ENCODE results near the gene TBXA2R.
A peak's percentile ranks its signal among the peaks of the same experiment; 100 is the strongest.

Gene TBXA2R

GRCh38 chr19:3618811-3619630 lies 12.3 kb upstream of the TBXA2R start:
- DNase-seq: no peak

DNA sequence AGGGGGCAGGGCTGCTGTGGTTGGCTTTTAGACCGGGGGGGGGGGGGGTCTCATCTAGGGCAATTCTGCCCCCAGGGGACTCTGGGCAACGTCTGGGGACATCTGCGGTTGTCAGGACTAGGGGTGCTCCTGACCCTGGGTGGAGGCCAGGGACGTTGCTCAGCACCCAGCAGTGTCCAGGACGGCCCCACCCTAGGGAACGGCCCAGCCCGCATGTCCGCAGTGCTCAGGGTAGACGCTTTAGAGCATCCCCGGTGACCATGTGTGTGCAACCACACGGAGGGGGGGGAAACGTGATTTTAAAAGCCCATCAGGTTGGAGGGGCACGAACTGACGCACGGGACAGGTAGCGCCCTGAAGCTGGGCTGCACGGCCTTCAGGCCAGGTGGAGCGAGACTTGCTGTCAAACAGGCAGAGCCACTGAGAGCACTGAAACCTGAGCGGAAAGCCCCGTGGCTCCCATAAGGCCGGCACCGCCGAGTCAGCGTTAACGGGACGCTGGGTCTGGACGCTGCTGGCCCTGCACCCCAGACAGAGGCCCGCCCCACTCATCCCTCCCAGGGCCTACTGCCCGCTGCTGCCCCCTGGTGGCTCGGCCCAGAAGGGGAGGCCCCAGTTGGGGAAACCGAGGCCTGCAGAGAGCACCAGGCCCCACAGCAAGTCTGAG lies 11.6 kb upstream of the TBXA2R start:
- DNase-seq: peak; percentile 63

DNA sequence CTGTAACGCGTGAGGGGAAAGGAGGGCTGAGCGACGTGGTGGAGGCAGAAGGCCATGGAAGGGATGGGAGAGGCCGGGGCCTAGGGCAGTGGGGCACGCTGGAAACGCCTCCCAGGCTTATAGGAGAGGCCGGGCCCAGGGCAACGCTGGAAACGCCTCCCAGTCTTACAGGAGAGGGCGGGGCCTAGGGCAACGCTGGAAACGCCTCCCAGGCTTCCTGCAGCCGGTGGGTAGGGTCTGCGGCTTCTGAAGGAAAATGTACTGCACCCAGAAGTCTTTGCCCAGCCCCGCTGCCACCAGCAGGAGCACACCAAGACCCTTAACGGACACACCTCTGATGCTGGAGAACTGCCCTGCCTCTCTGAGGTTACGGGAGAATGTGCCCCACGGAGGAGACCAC lies 10.8 kb upstream of the TBXA2R start:
- no peak for DNase-seq

GRCh38 chr19:3615524-3616135 lies 9.0 kb upstream of the TBXA2R start:
- DNase-seq: no peak

DNA sequence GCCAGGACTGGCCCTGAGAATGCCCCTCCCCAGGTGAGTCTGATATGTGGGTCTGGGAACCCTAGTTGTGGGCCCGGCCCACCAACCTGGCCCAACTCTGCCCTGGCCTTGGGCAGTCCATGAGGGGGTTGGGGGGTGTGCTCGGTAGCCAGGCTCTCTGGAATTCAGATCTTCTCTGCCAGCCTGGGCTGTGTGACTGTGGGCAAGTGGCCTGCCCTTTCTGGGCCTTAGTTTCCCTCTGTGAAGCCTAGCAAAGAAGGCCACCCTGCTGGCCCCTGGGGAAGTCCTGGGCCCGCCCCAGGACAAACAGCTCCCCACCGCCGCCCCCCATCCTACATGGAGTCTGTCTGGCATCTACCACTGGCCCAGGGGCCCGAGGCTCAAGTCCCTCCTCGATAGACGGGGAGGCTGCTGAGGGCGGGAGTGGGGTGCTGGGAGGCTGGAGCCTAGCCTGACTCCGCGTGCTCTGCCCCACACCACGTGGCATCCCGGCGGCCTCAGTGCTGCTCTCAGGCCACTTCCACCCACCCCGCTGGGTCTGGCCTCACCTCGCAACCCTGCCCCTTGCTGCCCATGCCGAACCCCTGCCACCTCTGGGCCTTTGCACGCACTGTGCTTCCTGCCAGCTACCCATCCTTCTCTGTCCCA lies 8.3 kb upstream of the TBXA2R start:
- no peak for DNase-seq

GRCh38 chr19:3613818-3614661 lies 7.4 kb upstream of the TBXA2R start:
- DNase-seq: no peak

GRCh38 chr19:3612901-3613741 lies 6.4 kb upstream of the TBXA2R start:
- DNase-seq: no peak

- no peak for DNase-seq
Measured at GRCh38 chr19:3612330-3612729, 5.7 kb upstream of the TBXA2R start.

DNA sequence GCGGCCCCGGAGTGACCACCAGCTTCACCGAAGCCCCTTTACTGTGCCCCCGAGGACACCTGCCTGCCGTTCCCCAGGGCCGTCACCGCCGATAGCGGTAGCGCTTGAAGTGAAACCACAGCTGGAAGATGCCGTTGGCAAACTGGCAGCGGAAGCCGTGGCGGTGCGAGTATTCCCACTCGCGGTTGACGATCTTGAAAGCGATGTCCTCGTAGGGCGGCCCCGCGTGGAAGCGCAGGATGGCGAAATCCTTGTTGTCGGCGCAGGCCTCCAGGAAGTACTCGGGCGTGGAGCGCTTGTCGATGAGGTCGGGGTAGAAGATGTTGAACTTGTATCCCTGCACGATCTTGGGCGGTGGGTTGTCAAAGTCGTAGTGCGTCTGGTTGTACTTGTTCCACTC lies 5.2 kb upstream of the TBXA2R start:
- no peak for DNase-seq

GRCh38 chr19:3610745-3611717 lies 4.4 kb upstream of the TBXA2R start:
- DNase-seq: no peak

DNA sequence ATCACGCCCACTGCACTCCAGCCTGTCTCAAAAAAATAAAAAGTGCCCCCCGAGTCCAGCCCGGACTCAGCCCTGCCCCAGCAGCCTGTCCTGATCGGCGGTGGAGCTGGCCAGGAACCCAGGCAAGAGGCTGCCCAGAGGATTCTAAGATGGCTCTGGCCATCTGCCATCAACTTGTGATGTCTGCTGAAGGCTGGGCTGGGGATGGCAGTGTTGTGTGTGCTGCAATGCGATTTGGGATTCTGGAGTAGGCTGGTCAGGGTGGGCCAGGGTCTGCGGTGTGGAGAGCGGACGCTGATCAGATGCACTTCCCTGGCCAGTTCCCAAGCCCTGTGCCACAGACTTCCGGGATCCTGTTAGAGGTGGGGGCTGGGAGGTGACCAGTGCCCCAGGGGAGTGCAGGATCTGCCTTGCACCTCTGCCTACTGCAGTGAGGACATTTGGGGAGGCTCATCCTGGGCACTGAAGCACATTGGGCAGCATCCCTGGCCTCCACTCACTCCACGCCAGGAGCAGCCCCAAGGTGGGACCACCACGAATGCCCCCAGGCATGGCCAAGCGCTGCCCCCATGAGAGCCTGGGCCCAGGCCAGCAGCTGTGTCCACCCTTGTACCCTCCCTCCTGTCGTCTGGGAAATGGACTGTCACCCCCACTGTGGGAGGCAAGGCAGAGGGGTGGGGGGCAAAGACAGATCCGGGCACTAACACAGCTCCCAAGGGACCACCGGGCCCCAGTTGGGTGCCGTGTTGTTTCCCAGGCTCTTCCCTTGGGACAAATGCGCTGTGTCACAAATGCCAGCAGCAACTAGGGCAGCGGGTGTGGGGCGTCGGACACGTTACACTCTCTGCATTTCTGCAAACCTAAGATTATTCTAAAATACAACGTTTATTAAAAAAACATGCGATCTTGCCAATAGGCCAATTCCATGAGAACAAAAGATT lies 3.4 kb upstream of the TBXA2R start:
- DNase-seq: no peak

- DNase-seq: no peak
Measured at GRCh38 chr19:3608750-3609322, 2.2 kb upstream of the TBXA2R start.

- no peak for DNase-seq
Measured at GRCh38 chr19:3608079-3608641, 1.5 kb upstream of the TBXA2R start.

GRCh38 chr19:3607303-3608078 lies 816 bp upstream of the TBXA2R start:
- peak; percentile 57 for DNase-seq

GRCh38 chr19:3606174-3606689 lies 443 bp downstream of the TBXA2R start:
- no peak for DNase-seq

DNA sequence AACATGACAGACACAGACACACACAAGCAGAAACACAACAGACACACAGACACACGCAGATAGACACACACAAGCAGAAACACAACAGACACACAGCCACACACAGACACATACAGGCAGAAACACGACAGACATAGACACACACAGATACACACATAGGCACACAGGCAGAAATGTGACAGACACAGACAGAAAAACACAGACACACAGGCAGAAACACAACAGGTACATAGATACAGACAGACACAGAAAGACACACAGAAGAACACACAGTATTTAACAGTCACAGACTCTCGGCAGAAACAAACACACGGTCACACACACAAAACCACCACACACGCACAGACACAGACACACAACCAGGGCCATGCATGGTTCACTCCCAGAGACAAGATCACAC lies 905 bp downstream of the TBXA2R start:
- no peak for DNase-seq

- no peak for DNase-seq
Measured at GRCh38 chr19:3605361-3605760, 1.3 kb downstream of the TBXA2R start.

DNA sequence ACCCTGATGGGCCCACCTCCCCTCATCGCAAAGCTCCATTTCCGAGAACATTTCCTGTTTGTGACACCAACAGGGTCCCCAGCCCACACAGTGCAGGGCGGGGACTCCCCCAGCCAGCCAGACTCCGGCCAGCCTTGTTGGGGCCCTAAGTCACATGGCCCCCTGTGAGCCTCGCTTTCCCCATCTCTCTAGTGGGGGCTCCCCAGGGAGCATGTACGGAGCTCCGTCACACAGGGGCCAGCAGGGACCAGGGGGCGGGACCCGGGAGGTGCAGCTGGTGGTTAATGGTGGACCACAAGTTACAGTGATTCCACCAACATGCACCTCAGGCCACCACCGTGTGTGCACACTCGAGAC lies 1.7 kb downstream of the TBXA2R start:
- DNase-seq: no peak
